Endodermal cell (in vitro differentiated cells): ENCODE measurements around the gene LSAMP. TPM values are rescaled to one million over a fixed set of nuclear protein-coding genes. Genes with fewer than 3 reads are reported as not detected.

Source experiments
- DNase-seq: peaks from one replicate; pipeline ENCODE4 v3.0.0-alpha.2; 2017
- H3K27ac ChIP-seq: 2 replicates; pipeline ENCODE4 v1.5.1; 2013; ENCODE audit warnings: mild to moderate bottlenecking, low read depth, low read length, moderate library complexity
- H3K27me3 ChIP-seq: 2 replicates; pipeline ENCODE4 v1.6.1; 2013; ENCODE audit warnings: mild to moderate bottlenecking, low read length, moderate library complexity; ENCODE audit not compliant: insufficient read depth, control insufficient read depth, poor library complexity, severe bottlenecking
- H3K36me3 ChIP-seq: 2 replicates; pipeline ENCODE4 v1.7.0; 2013; ENCODE audit warnings: mild to moderate bottlenecking, low read length, moderate library complexity; ENCODE audit not compliant: control insufficient read depth, insufficient read depth
- H3K4me1 ChIP-seq: one replicate; pipeline ENCODE4 v1.7.0; 2013; ENCODE audit warnings: low read length; ENCODE audit not compliant: control insufficient read depth, insufficient read depth
- H3K4me3 ChIP-seq: 2 replicates; pipeline ENCODE4 v1.5.1; 2013; ENCODE audit warnings: mild to moderate bottlenecking, low read length, moderate library complexity
- H3K9ac ChIP-seq: 2 replicates; pipeline ENCODE4 v1.6.1; 2013; ENCODE audit warnings: mild to moderate bottlenecking, low read length, moderate library complexity; ENCODE audit not compliant: poor library complexity, severe bottlenecking; ENCODE audit errors: extremely low read depth
- H3K9me3 ChIP-seq: 2 replicates; pipeline ENCODE4 v1.6.1; 2013; ENCODE audit warnings: mild to moderate bottlenecking, low read length, moderate library complexity; ENCODE audit not compliant: control insufficient read depth
- H3K27ac Mint-ChIP-seq: 2 replicates; pipeline ENCODE4 v1.8.0; 2020; ENCODE audit warnings: mixed read lengths
- H3K27me3 Mint-ChIP-seq: 2 replicates; pipeline ENCODE4 v1.8.0; 2021; ENCODE audit warnings: mild to moderate bottlenecking, mixed read lengths; ENCODE audit not compliant: insufficient read depth
- H3K36me3 Mint-ChIP-seq: 2 replicates; pipeline ENCODE4 v1.8.0; 2020; ENCODE audit warnings: low read depth, mixed read lengths
- H3K4me1 Mint-ChIP-seq: 2 replicates; pipeline ENCODE4 v1.8.0; 2020; ENCODE audit warnings: mixed read lengths
- H3K4me3 Mint-ChIP-seq: 2 replicates; pipeline ENCODE4 v1.8.0; 2020; ENCODE audit warnings: mild to moderate bottlenecking, moderate library complexity, mixed read lengths
- H3K9me3 Mint-ChIP-seq: 2 replicates; pipeline ENCODE4 v1.8.0; 2020; ENCODE audit warnings: mild to moderate bottlenecking, mixed read lengths
- WGBS, 2 experiments: methylation state at CpG; one replicate each; pipeline versions ENCODE4 v1.1.5 to v1.1.7; 2013; ENCODE audit warnings: missing lambda C conversion rate in 2 of 2, mixed read lengths in 1 of 2; ENCODE audit not compliant: insufficient coverage in 1 of 2, insufficient read length in 1 of 2; 5-methylcytosine and 5-hydroxymethylcytosine counted together
- total RNA-seq, 2 donors: library from RNA; stranded (reverse); fragmentation: NEBNext Ultra II Directional in 1 of 2; extraction: Animal tissue kit (Norgen Biotek cat#: 25700) in 1 of 2; gene quantifications; 2 replicates in 1 of 2; 3 replicates in 1 of 2; pipeline ENCODE4 v1.2.1, GENCODE V29; 2021
- TF ChIP-seq, protein P1 (sequence below): fragments of 200-600 bp; sonication (generic); conservative IDR thresholded peaks from 2 replicates; pipeline ENCODE4 v1.5.0; 2021; ENCODE audit warnings: antibody characterized with exemption, mild to moderate bottlenecking

Gene LSAMP
- total RNA-seq, 2 donors from 2014 or later = 4.4 to 10.2 TPM

DNA sequence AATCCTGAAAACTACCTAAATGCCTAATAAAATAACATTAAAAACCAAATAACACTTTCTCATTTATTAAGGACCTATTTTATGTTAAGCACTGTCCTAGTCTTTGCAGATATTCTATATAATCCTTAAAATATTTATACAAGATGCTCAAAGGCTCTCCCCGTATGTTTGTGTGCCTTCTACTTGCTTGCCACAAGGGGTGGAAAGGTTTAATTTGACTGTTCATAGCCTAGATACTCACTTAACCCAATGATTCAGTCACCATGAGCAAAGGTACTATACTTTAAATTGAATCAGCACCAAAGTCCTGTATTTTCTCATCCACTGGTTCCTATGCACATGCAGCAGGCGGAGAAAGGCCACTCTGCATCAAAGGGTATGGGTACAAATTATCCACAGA is 32.0 kb downstream of the LSAMP start:
- no peak overlapping the region for H3K27ac Mint-ChIP-seq
- no peak for DNase-seq
- no peak overlapping the region for H3K9ac ChIP-seq
- peaks cover 14% of the 10 kb centered on the region for H3K4me1 Mint-ChIP-seq
- 90% methylated on average over 2 of the region's 2 CpGs; no CpG with 5 or more reads in 1 of the 2 experiments for WGBS, 2 experiments
- no peaks in the 10 kb centered on the region for H3K36me3 ChIP-seq
- H3K27ac ChIP-seq = no peak overlapping the region
- no peaks in the 10 kb centered on the region for H3K9me3 Mint-ChIP-seq
- no peaks in the 10 kb centered on the region for H3K9me3 ChIP-seq
- H3K27me3 ChIP-seq = no peaks in the 10 kb centered on the region
- no peak overlapping the region for H3K4me3 ChIP-seq
- no peaks in the 10 kb centered on the region for H3K36me3 Mint-ChIP-seq
- H3K4me3 Mint-ChIP-seq = no peak overlapping the region
- H3K4me1 ChIP-seq = no peaks in the 10 kb centered on the region
- peaks cover 5% of the 10 kb centered on the region for H3K27me3 Mint-ChIP-seq
- TF ChIP-seq, protein P1, sequence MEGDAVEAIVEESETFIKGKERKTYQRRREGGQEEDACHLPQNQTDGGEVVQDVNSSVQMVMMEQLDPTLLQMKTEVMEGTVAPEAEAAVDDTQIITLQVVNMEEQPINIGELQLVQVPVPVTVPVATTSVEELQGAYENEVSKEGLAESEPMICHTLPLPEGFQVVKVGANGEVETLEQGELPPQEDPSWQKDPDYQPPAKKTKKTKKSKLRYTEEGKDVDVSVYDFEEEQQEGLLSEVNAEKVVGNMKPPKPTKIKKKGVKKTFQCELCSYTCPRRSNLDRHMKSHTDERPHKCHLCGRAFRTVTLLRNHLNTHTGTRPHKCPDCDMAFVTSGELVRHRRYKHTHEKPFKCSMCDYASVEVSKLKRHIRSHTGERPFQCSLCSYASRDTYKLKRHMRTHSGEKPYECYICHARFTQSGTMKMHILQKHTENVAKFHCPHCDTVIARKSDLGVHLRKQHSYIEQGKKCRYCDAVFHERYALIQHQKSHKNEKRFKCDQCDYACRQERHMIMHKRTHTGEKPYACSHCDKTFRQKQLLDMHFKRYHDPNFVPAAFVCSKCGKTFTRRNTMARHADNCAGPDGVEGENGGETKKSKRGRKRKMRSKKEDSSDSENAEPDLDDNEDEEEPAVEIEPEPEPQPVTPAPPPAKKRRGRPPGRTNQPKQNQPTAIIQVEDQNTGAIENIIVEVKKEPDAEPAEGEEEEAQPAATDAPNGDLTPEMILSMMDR = peak; percentile 67

DNA sequence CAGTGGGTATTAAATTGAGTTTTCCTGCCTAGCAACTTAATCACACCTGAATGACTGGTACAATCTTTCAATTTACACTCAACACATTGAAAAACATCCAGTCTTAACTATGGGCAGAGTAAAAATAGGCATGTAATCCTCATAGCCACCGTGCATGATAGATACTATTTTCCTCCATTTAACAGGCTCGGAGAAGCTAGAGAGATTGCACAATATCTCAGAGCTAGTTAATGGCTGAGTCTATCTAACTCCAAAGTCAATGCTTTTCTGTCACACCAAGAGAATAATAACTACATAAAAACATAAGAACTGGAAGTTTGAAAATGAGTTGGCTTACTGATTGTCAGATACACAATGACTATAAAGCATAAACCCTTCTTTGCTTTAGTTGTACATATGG is 36.8 kb downstream of the LSAMP start:
- no peak overlapping the region for H3K27ac Mint-ChIP-seq
- no peak overlapping the region for H3K4me3 Mint-ChIP-seq
- Histone ChIP-seq H3K36me3 (no peaks in the 10 kb centered on the region), H3K4me3 (no peak overlapping the region), H3K9ac (no peak overlapping the region), H3K27ac (no peak overlapping the region), H3K9me3 (no peaks in the 10 kb centered on the region), H3K27me3 (no peaks in the 10 kb centered on the region), H3K4me1 (no peaks in the 10 kb centered on the region)
- no peaks in the 10 kb centered on the region for H3K4me1 Mint-ChIP-seq
- WGBS, 2 experiments = 80 to 97% methylated on average over 1 to 2 of the region's 2 CpGs
- no peak for DNase-seq
- H3K36me3 Mint-ChIP-seq = no peaks in the 10 kb centered on the region
- H3K27me3 Mint-ChIP-seq = no peaks in the 10 kb centered on the region
- H3K9me3 Mint-ChIP-seq = no peaks in the 10 kb centered on the region
- TF ChIP-seq, protein P1 = no peak

DNA sequence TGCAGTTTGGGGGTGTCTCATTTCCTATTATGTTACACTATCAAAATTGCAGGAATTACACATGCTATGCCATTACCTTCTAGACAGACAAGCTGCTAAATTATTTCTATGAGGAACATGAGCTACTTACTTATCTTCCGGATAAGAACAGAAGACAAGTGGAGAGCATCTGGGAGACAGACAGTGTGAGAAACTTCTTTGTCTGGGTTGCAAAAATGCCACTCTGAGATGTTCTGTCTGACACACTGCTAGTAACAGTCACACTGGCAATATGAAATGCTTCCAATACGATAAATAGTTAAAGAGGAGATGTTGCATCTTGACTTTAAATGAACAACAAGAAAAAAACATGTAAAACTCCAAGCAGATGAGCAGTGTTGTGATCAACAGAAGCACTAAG is 40.1 kb downstream of the LSAMP start:
- no peak for DNase-seq
- Mint-ChIP-seq H3K27me3 (no peaks in the 10 kb centered on the region), H3K4me1 (peaks cover 2% of the 10 kb centered on the region), H3K4me3 (no peak overlapping the region), H3K9me3 (no peaks in the 10 kb centered on the region), H3K27ac (no peak overlapping the region), H3K36me3 (no peaks in the 10 kb centered on the region)
- no peak overlapping the region for H3K4me3 ChIP-seq
- no peak overlapping the region for H3K9ac ChIP-seq
- H3K27ac ChIP-seq = peak overlapping the region; percentile 56
- TF ChIP-seq, protein P1 = no peak
- H3K36me3 ChIP-seq = no peaks in the 10 kb centered on the region
- no peaks in the 10 kb centered on the region for H3K9me3 ChIP-seq
- no peaks in the 10 kb centered on the region for H3K4me1 ChIP-seq
- no peaks in the 10 kb centered on the region for H3K27me3 ChIP-seq
- WGBS, 2 experiments = 90 to 100% methylated on average over 2 of the region's 2 CpGs
